Spleen (tissue), 11 donors: ENCODE results near the gene GJB1. TPM values are rescaled to one million over a fixed set of nuclear protein-coding genes. Genes with fewer than 3 reads are reported as not detected.

Experiments
- DNase-seq: peaks from one replicate; pipeline ENCODE4 v3.0.0-alpha.2; 2020
- H3K27ac ChIP-seq, 8 donors: fragments of 200-600 bp; sonication (generic) in 7 of 8; 1 replicate in 4 of 8; 2 replicates in 4 of 8; pipeline versions ENCODE4 v1.5.0 to v1.8.0; 2016 to 2021; ENCODE audit warnings: inconsistent platforms in 4 of 8, mild to moderate bottlenecking in 4 of 8, moderate library complexity in 1 of 8
- H3K27me3 ChIP-seq, 7 donors: fragments of 200-600 bp; sonication (generic) in 6 of 7; replicated peaks in 1 of 7; 1 replicate in 4 of 7; 2 replicates in 3 of 7; pipeline versions ENCODE4 v1.5.0 to v1.8.0; 2016 to 2021; ENCODE audit warnings: inconsistent platforms in 3 of 7, mild to moderate bottlenecking in 1 of 7
- H3K36me3 ChIP-seq, 6 donors: fragments of 200-600 bp; sonication (generic) in 5 of 6; 1 replicate in 4 of 6; 2 replicates in 2 of 6; pipeline versions ENCODE4 v1.5.0 to v1.8.0; 2016 to 2021; ENCODE audit warnings: inconsistent platforms in 2 of 6
- H3K4me1 ChIP-seq, 6 donors: fragments of 200-600 bp; sonication (generic) in 5 of 6; 1 replicate in 3 of 6; 2 replicates in 3 of 6; pipeline versions ENCODE4 v1.5.0 to v1.8.0; 2016 to 2021; ENCODE audit warnings: inconsistent platforms in 3 of 6
- H3K4me3 ChIP-seq, 8 donors: fragments of 200-600 bp; sonication (generic) in 7 of 8; 1 replicate in 4 of 8; 2 replicates in 4 of 8; pipeline versions ENCODE4 v1.5.0 to v1.8.0; 2016 to 2021; ENCODE audit warnings: inconsistent platforms in 4 of 8, mild to moderate bottlenecking in 4 of 8, moderate library complexity in 2 of 8
- H3K9me3 ChIP-seq, 8 donors: fragments of 200-600 bp; sonication (generic) in 7 of 8; 1 replicate in 4 of 8; 2 replicates in 4 of 8; pipeline versions ENCODE4 v1.5.0 to v1.8.0; 2016 to 2021; ENCODE audit warnings: inconsistent platforms in 4 of 8
- POLR2A ChIP-seq, 3 donors: fragments of 450-650 bp; IDR thresholded peaks; one replicate each; pipeline ENCODE4 v1.5.1; 2017; ENCODE audit warnings: antibody characterized with exemption in 3 of 3, mild to moderate bottlenecking in 1 of 3
- POLR2AphosphoS5 ChIP-seq, 3 donors: sonication (generic); formaldehyde crosslinking; IDR thresholded peaks; one replicate each; pipeline ENCODE4 v1.5.1; 2017; ENCODE audit warnings: antibody characterized with exemption in 3 of 3
- WGBS, 5 donors: extraction: QIAGEN DNeasy Blood & Tissue Kit in 3 of 5; methylation state at CpG; one replicate each; pipeline versions ENCODE4 v1.1.5 to v1.1.7; 2013 to 2018; 5-methylcytosine and 5-hydroxymethylcytosine counted together
- intact Hi-C: fragments of 100-400 bp; cut with DNase I; formaldehyde crosslinking; loops from one replicate; pipeline ENCODE4 v1.15.0; 2023; ENCODE audit warnings: low total_unique reads
- polyA plus RNA-seq, 3 donors: library from polyadenylated mRNA; stranded (reverse); fragments of 200-250 nt; gene quantifications; one replicate each; pipeline ENCODE4 v1.2.1, GENCODE V29; 2013
- total RNA-seq, 7 donors: library from RNA; depleted of rRNA in 3 of 7; stranded (reverse); fragments of >200 nt in 3 of 7; fragmentation: NEBNext Ultra II Directional in 4 of 7; extraction: Animal tissue kit (Norgen Biotek cat#: 25700) in 4 of 7; gene quantifications; one replicate each; pipeline versions ENCODE4 v1.1.0 to v1.2.1, GENCODE V29; 2016 to 2021
- TF ChIP-seq, protein P1 (sequence below), 11 experiments: fragments of 200-600 bp in 7 of 11; fragments of 450-650 bp in 4 of 11; sonication (generic) in 4 of 11; IDR thresholded peaks in 8 of 11; conservative IDR thresholded peaks in 3 of 11; 1 replicate in 7 of 11; 2 replicates in 4 of 11; pipeline versions ENCODE4 v1.4.0 to v1.8.0; 2016 to 2021; ENCODE audit warnings: antibody characterized with exemption in 11 of 11, inconsistent platforms in 4 of 11, mild to moderate bottlenecking in 1 of 11
- donor health status: healthy with polysubstance abuse.
- donor health status: DM: no; HTN: no; CAD: no; lungs with moderate emphysema.
- donor health status: DM: no; HTN: no; CAD: no.
- donor health status: Bipolar disorder and iron deficiency.
- donor health status: healthy.
- donor health status: DM: no; HTN: no; CAD: no.
- donor health status: DM: yes; HTN: yes; CAD: no.

GJB1 gene
- total and polyA plus RNA-seq, 10 donors: not detected

DNA sequence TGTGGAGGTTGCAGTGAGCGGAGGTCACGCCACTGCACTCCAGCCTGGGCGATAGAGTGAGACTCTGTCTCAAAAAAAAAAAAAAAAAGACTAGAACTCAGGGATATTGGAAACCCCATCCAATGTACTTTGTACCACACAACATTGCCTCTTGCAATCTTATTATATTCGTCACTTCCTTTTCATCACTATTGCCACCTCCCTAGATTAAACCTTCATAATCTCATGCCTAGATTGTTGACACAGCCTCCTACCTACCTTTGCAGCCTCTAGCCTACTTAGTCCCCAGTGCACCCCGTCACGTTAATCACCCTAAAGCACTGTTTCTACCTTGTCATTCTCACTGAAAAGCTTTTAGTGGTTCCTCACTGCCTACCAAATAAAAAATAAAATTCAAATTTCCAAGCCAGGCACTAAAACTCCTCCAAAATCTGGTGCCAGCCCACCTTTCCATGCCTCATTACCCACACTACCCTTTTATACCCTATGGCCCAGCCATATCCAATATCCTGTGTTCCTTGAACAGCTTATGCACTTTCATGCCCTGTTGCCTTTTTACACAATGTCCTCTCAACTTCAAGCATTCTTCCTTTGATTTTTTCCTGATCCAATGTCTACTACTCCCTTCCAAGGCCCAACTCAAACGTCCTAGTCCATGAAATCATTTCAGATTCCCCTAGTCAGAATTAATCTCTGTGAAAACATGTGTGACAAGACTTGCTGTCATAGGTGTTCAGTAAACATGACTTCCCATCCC is 23.6 kb upstream of the GJB1 start:
- H3K9me3 ChIP-seq: no peaks in the 10 kb centered on the region
- no peak overlapping the region for H3K4me3 ChIP-seq
- intact Hi-C loops: no loop called here
- WGBS, 5 donors: 83 to 93% (median 93%) methylated on average over 4 to 7 of the region's 7 CpGs
- no peaks in the 10 kb centered on the region for H3K36me3 ChIP-seq
- TF ChIP-seq POLR2A (IDR thresholded peaks at IDR 0.05) (no peak), POLR2AphosphoS5 (IDR thresholded peaks at IDR 0.05) (no peak)
- TF ChIP-seq, protein P1, sequence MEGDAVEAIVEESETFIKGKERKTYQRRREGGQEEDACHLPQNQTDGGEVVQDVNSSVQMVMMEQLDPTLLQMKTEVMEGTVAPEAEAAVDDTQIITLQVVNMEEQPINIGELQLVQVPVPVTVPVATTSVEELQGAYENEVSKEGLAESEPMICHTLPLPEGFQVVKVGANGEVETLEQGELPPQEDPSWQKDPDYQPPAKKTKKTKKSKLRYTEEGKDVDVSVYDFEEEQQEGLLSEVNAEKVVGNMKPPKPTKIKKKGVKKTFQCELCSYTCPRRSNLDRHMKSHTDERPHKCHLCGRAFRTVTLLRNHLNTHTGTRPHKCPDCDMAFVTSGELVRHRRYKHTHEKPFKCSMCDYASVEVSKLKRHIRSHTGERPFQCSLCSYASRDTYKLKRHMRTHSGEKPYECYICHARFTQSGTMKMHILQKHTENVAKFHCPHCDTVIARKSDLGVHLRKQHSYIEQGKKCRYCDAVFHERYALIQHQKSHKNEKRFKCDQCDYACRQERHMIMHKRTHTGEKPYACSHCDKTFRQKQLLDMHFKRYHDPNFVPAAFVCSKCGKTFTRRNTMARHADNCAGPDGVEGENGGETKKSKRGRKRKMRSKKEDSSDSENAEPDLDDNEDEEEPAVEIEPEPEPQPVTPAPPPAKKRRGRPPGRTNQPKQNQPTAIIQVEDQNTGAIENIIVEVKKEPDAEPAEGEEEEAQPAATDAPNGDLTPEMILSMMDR (IDR thresholded peaks at IDR 0.05 in 8 of 11, conservative IDR thresholded peaks at IDR 0.05 in 3 of 11): no peak
- H3K27ac ChIP-seq: no peak overlapping the region
- H3K27me3 ChIP-seq: no peaks in the 10 kb centered on the region
- DNase-seq: no peak
- H3K4me1 ChIP-seq: peaks cover 0 to 28% (median 0%) of the 10 kb centered on the region in 6 donors

DNA sequence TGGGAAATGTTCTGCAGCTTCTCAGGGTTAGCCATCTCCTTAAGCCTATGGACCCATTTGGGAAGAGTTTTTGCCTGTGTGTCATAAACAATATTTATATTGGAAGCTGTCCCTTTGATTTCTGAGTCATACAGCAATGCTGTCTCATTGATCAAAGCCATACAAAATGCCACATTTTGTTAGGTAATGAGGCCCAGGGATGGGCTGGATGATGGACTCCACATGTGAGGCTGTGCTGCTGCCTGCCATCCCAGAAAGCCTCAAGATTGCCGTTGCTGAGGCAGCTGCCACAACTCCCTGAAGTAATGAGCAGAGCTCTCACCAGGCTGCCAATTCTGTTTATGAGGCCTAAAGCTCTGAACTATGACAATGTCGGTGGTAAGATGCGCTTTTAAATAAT is 12.2 kb upstream of the GJB1 start:
- Histone ChIP-seq H3K9me3 (no peaks in the 10 kb centered on the region), H3K27ac (no peak overlapping the region), H3K27me3 (peaks cover 0 to 5% (median 0%) of the 10 kb centered on the region in 7 donors), H3K4me1 (no peaks in the 10 kb centered on the region), H3K4me3 (no peak overlapping the region), H3K36me3 (no peaks in the 10 kb centered on the region)
- WGBS, 5 donors: 76 to 92% (median 91%) methylated on average over 3 of the region's 3 CpGs
- TF ChIP-seq, protein P1 (IDR thresholded peaks at IDR 0.05 in 8 of 11, conservative IDR thresholded peaks at IDR 0.05 in 3 of 11): no peak
- no peak for TF ChIP-seq POLR2A (IDR thresholded peaks at IDR 0.05)
- TF ChIP-seq POLR2AphosphoS5 (IDR thresholded peaks at IDR 0.05): no peak
- intact Hi-C loops: no loop called here
- DNase-seq: no peak

DNA sequence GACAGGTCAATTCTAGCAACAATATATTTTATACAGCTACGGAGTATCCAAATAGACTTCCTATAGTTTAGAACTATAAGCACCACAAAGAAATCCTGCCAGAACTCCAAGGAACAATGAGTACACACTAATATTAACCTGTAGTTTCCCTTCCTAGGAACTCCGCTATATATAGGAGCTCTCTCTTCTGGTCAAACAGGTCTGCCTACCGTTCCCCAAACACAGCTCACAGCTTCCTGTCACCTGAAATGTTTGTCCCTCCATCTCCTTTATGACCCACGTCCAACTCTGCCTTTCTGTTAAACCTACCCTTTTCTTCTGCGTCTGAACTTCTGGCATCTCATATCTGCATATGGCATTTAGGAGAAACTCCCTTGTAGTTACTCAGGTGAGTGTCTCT is 10.5 kb upstream of the GJB1 start:
- no peaks in the 10 kb centered on the region for H3K4me1 ChIP-seq
- no peaks in the 10 kb centered on the region for H3K9me3 ChIP-seq
- no peak overlapping the region for H3K27ac ChIP-seq
- H3K27me3 ChIP-seq: peaks cover 0 to 5% (median 0%) of the 10 kb centered on the region in 7 donors
- intact Hi-C loops: no loop called here
- TF ChIP-seq, protein P1 (IDR thresholded peaks at IDR 0.05 in 8 of 11, conservative IDR thresholded peaks at IDR 0.05 in 3 of 11): no peak
- TF ChIP-seq POLR2AphosphoS5 (IDR thresholded peaks at IDR 0.05) (no peak), POLR2A (IDR thresholded peaks at IDR 0.05) (no peak)
- H3K36me3 ChIP-seq: no peaks in the 10 kb centered on the region
- WGBS, 5 donors: 61 to 71% (median 65%) methylated on average over 5 of the region's 5 CpGs
- DNase-seq: no peak
- H3K4me3 ChIP-seq: no peak overlapping the region

DNA sequence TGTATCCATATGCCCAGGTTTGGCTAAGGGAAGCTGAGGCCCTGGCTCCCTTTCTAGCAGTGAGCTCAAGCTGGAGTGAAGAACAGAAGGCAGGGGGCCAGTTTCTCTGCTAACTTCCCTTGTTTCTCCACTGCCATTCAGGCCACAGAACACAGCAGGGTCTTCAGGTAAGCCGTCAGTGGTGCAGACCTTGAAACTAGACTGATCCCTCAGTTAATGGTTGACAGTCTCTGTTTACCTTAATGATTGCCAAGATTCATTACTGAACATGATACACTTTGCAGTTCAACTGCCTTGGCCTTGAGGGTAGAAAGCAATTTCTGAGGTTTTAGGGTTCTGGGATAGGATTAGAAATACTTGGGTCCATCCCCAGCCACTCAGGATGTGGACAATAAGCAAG is 8.9 kb upstream of the GJB1 start:
- whole genome bisulfite sequencing, 5 donors: 85 to 100% (median 90%) methylated on average over 1 of the region's 1 CpG
- intact Hi-C loops: no loop called here

More for the DNA sequence above, 8.9 kb upstream of the GJB1 start:
- Histone ChIP-seq H3K4me3 (no peak overlapping the region), H3K9me3 (no peaks in the 10 kb centered on the region), H3K27me3 (peaks cover 0 to 5% (median 0%) of the 10 kb centered on the region in 7 donors), H3K4me1 (no peaks in the 10 kb centered on the region), H3K36me3 (no peaks in the 10 kb centered on the region), H3K27ac (no peak overlapping the region)
- DNase-seq: no peak
- no peak for TF ChIP-seq POLR2AphosphoS5 (IDR thresholded peaks at IDR 0.05)
